Loucy (cell line): ENCODE data around the gene ARHGAP20.

ENCODE experiments used
- EZH2phosphoT487 ChIP-seq: fragments of 200-600 bp; IDR thresholded peaks from 2 replicates; pipeline ENCODE4 v1.6.1; 2018; ENCODE audit warnings: antibody characterized with exemption, mild to moderate bottlenecking, moderate library complexity, borderline replicate concordance
- TF ChIP-seq, protein P1 (sequence below): fragments of 200-600 bp; sonication (generic); conservative IDR thresholded peaks from 2 replicates; pipeline ENCODE4 v1.5.1; 2014; ENCODE audit warnings: mild to moderate bottlenecking, antibody characterized with exemption, low read length

DNA sequence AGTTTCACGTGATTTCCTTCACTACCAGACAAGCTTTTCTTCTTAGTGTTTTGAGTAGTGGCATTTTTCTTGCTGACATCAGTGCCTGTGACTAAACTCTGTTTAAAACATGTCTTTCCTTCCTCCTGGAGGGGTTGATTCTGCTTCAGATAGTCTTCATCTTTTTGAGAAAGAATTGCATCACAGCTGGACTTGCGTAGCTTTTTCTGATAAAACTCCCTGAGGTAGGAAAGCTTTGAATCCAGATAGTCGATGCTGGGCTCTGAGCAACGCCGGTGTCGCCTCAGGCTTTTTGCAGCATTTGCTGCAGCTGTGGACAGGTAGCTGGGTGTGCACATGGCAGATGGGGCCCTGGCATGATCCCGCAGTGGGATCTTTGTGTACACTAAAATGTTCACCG, 131.7 kb downstream of the ARHGAP20 start:
- TF ChIP-seq, protein P1, sequence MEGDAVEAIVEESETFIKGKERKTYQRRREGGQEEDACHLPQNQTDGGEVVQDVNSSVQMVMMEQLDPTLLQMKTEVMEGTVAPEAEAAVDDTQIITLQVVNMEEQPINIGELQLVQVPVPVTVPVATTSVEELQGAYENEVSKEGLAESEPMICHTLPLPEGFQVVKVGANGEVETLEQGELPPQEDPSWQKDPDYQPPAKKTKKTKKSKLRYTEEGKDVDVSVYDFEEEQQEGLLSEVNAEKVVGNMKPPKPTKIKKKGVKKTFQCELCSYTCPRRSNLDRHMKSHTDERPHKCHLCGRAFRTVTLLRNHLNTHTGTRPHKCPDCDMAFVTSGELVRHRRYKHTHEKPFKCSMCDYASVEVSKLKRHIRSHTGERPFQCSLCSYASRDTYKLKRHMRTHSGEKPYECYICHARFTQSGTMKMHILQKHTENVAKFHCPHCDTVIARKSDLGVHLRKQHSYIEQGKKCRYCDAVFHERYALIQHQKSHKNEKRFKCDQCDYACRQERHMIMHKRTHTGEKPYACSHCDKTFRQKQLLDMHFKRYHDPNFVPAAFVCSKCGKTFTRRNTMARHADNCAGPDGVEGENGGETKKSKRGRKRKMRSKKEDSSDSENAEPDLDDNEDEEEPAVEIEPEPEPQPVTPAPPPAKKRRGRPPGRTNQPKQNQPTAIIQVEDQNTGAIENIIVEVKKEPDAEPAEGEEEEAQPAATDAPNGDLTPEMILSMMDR = no peak
- no peak for TF ChIP-seq EZH2phosphoT487
